Dendritic cell treated with granulocyte-macrophage colony-stimulating factor and Interleukin-4, amounts not matched to agents 40 ng/mL and 50 ng/mL, for 4 days (primary cell): ENCODE measurements around the gene CDC6.

ENCODE experiments used
- H3K27ac Mint-ChIP-seq: one replicate; pipeline ENCODE4 v1.8.0; 2022; ENCODE audit warnings: mild to moderate bottlenecking, mixed read lengths
- H3K27me3 Mint-ChIP-seq: one replicate; pipeline ENCODE4 v1.8.0; 2022; ENCODE audit warnings: mild to moderate bottlenecking, mixed read lengths
- H3K36me3 Mint-ChIP-seq: one replicate; pipeline ENCODE4 v1.8.0; 2022; ENCODE audit warnings: low read depth, mixed read lengths
- H3K4me1 Mint-ChIP-seq: one replicate; pipeline ENCODE4 v1.8.0; 2022; ENCODE audit warnings: low read depth, mixed read lengths
- H3K4me3 Mint-ChIP-seq: one replicate; pipeline ENCODE4 v1.8.0; 2022; ENCODE audit warnings: mild to moderate bottlenecking, moderate library complexity, mixed read lengths
- H3K9me3 Mint-ChIP-seq: one replicate; pipeline ENCODE4 v1.8.0; 2022; ENCODE audit warnings: mixed read lengths
- intact Hi-C: fragments of 100-400 bp; cut with micrococcal nuclease; formaldehyde crosslinking; loops from one replicate; pipeline ENCODE4 v1.15.0; 2022

The CDC6 gene

GRCh38 chr17:40327735-40328385 lies 40.2 kb downstream of the CDC6 start:
- Mint-ChIP-seq H3K27me3 (no peaks in the 10 kb centered on the region), H3K36me3 (peaks cover 43% of the 10 kb centered on the region), H3K27ac (peak overlapping the region; percentile 96), H3K4me3 (peak overlapping the region; percentile 42), H3K4me1 (peaks cover 98% of the 10 kb centered on the region), H3K9me3 (no peaks in the 10 kb centered on the region)
- intact Hi-C loops: no loop called here

GRCh38 chr17:40328386-40328766 lies 40.7 kb downstream of the CDC6 start:
- Mint-ChIP-seq H3K27ac (peak overlapping the region; percentile 96), H3K36me3 (peaks cover 48% of the 10 kb centered on the region), H3K4me1 (peaks cover 98% of the 10 kb centered on the region), H3K27me3 (no peaks in the 10 kb centered on the region), H3K9me3 (no peaks in the 10 kb centered on the region), H3K4me3 (peak overlapping the region; percentile 37)
- intact Hi-C loops: no loop called here

- intact Hi-C loops: no loop called here
- H3K4me3 Mint-ChIP-seq: peak overlapping the region; percentile 32
- no peaks in the 10 kb centered on the region for H3K27me3 Mint-ChIP-seq
Measured at GRCh38 chr17:40329839-40330794, 42.4 kb downstream of the CDC6 start.

GRCh38 chr17:40330850-40331470 lies 43.3 kb downstream of the CDC6 start:
- Mint-ChIP-seq H3K4me1 (peaks cover 98% of the 10 kb centered on the region), H3K27me3 (no peaks in the 10 kb centered on the region), H3K36me3 (peaks cover 61% of the 10 kb centered on the region), H3K4me3 (peak overlapping the region; percentile 32), H3K9me3 (no peaks in the 10 kb centered on the region), H3K27ac (peak overlapping the region; percentile 96)
- intact Hi-C loops: no loop called here

More at GRCh38 chr17:40329839-40330794, 42.4 kb downstream of the CDC6 start:
- H3K36me3 Mint-ChIP-seq: peaks cover 58% of the 10 kb centered on the region
- peak overlapping the region; percentile 96 for H3K27ac Mint-ChIP-seq
- peaks cover 98% of the 10 kb centered on the region for H3K4me1 Mint-ChIP-seq
- H3K9me3 Mint-ChIP-seq: no peaks in the 10 kb centered on the region

DNA sequence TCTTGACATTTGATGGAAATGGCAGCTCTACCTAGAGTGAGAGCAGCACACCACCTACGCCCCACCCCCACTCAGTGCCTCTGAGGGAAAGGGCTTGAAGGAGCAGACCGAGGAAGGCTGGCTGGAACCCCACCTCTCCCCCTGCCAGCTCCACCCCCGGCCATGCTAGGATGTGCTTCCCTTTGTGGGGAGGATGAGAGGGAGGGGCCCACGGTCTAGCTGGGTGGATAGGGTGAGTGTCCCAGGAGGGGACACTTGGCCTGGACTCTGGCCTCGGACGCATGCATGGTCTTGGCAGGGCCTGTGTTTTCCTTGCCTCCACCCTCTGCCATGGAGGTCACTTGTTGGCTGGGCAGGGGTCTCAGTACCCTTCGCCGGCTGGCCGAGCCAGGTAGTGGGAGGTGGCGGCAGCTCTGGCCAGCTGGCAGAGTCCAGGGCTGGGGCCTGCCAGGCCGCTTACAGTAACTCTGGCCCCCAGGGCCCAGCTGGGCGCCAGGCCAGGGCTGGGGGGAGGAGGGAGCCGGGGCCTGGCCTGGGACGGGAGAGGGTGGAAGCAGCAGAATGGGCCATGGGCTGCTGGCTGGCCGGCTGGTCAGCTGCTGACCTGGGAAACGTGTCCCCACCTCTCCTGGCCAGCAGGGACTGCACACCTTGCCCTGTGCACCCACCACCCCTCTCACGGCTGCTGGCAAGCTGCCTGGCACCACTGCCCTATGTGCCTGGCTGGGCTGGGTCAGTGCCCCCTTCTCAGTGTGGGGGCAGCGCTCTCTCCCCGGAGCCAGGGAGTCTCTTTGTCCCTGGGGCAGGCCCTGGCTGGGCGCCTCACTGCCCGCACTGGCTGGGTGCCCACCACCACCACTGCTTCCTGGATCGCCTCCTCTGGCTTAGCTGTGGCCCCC lies 44.3 kb downstream of the CDC6 start:
- H3K4me3 Mint-ChIP-seq: peak overlapping the region; percentile 72

GRCh38 chr17:40333781-40334448 lies 46.2 kb downstream of the CDC6 start:
- peaks cover 69% of the 10 kb centered on the region for H3K36me3 Mint-ChIP-seq

More for the DNA sequence above, 44.3 kb downstream of the CDC6 start:
- Mint-ChIP-seq H3K27ac (peak overlapping the region; percentile 96), H3K27me3 (no peaks in the 10 kb centered on the region), H3K4me1 (peaks cover 97% of the 10 kb centered on the region), H3K36me3 (peaks cover 61% of the 10 kb centered on the region), H3K9me3 (no peaks in the 10 kb centered on the region)
- intact Hi-C loops: no loop called here

DNA sequence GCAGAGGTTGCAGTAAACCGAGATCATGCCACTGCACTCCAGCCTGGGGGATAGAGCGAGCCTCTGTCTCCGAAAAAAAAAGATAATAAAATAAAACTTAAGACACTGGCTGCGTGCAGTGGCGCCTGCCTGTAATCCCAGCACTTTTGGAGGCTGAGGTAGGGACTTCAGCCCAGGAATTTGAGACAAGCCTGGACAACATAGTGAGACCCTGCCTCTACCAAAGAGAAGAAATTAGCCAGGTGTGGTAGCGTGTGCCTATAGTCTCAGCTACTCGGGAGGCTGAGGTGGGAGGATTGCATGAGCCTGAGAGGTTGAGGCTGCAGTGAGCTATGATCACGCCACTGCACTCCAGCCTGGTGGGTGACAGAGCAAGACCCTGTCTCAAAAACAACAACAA lies 47.9 kb downstream of the CDC6 start:
- peak overlapping the region; percentile 96 for H3K27ac Mint-ChIP-seq
- H3K27me3 Mint-ChIP-seq: no peaks in the 10 kb centered on the region
- no peaks in the 10 kb centered on the region for H3K9me3 Mint-ChIP-seq
- no peak overlapping the region for H3K4me3 Mint-ChIP-seq
- peaks cover 99% of the 10 kb centered on the region for H3K4me1 Mint-ChIP-seq
- intact Hi-C loops: no loop called here
- peaks cover 77% of the 10 kb centered on the region for H3K36me3 Mint-ChIP-seq

More at GRCh38 chr17:40333781-40334448, 46.2 kb downstream of the CDC6 start:
- peaks cover 97% of the 10 kb centered on the region for H3K4me1 Mint-ChIP-seq
- no peaks in the 10 kb centered on the region for H3K9me3 Mint-ChIP-seq
- H3K27ac Mint-ChIP-seq: peak overlapping the region; percentile 96
- intact Hi-C loops: no loop called here
- peak overlapping the region; percentile 39 for H3K4me3 Mint-ChIP-seq
- no peaks in the 10 kb centered on the region for H3K27me3 Mint-ChIP-seq

DNA sequence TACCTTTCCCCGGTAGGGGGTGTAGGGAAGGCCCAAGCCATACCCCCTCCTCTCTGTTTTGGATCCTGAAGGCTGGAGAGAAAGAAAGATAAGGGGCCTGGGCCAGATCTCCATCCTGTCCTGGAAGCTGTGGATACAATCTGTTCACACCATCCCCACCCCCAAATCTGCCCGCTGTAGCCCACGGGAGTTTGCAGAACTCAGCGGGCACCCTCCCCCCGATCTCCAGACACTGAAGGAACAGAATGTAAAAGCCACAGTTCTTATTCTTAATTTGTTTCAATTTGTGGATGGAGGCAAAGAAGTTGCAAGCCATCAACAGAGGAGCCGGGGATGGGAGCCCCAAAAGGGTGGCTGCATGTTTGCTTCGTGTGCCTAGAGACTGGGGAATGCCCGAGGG lies 49.7 kb downstream of the CDC6 start:
- H3K9me3 Mint-ChIP-seq: no peaks in the 10 kb centered on the region
- peaks cover 69% of the 10 kb centered on the region for H3K36me3 Mint-ChIP-seq

DNA sequence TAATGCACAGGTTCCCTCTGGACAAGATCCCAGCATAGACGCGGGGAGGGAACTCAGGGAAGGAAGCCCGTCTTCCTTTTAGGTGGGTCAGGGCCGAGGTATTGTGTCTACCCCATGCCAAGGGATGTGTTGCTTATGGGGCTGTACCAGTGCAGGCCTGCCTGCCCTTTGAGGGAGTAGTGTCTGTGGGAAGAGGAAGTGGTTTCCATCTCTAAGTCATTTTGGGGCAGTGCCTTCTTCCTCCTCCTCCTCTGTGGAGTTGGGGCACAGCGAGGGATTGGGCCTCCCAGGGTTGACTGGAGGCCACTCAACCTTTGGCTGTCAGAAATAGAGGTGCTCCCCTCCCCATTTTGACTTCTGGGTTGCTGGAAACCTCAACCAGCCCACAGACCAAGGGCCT lies 50.4 kb downstream of the CDC6 start:
- H3K27me3 Mint-ChIP-seq: no peaks in the 10 kb centered on the region
- H3K9me3 Mint-ChIP-seq: no peaks in the 10 kb centered on the region
- intact Hi-C loops: no loop called here
- peaks cover 90% of the 10 kb centered on the region for H3K4me1 Mint-ChIP-seq
- H3K27ac Mint-ChIP-seq: peak overlapping the region; percentile 51
- no peak overlapping the region for H3K4me3 Mint-ChIP-seq
- H3K36me3 Mint-ChIP-seq: peaks cover 69% of the 10 kb centered on the region

More for the DNA sequence above, 49.7 kb downstream of the CDC6 start:
- intact Hi-C loops: no loop called here
- H3K4me3 Mint-ChIP-seq: no peak overlapping the region
- H3K4me1 Mint-ChIP-seq: peaks cover 90% of the 10 kb centered on the region
- H3K27ac Mint-ChIP-seq: no peak overlapping the region
- H3K27me3 Mint-ChIP-seq: no peaks in the 10 kb centered on the region

GRCh38 chr17:40338941-40339649 lies 51.4 kb downstream of the CDC6 start:
- peak overlapping the region; percentile 10 for H3K4me3 Mint-ChIP-seq
- H3K36me3 Mint-ChIP-seq: peaks cover 72% of the 10 kb centered on the region
- peak overlapping the region; percentile 91 for H3K27ac Mint-ChIP-seq
- H3K9me3 Mint-ChIP-seq: no peaks in the 10 kb centered on the region
- intact Hi-C loops: no loop called here
- no peaks in the 10 kb centered on the region for H3K27me3 Mint-ChIP-seq
- peaks cover 90% of the 10 kb centered on the region for H3K4me1 Mint-ChIP-seq

GRCh38 chr17:40340327-40340726 lies 52.6 kb downstream of the CDC6 start:
- peak overlapping the region; percentile 7 for H3K4me3 Mint-ChIP-seq
- H3K27me3 Mint-ChIP-seq: no peaks in the 10 kb centered on the region
- intact Hi-C loops: no loop called here
- H3K27ac Mint-ChIP-seq: peak overlapping the region; percentile 91
- H3K9me3 Mint-ChIP-seq: no peaks in the 10 kb centered on the region
- H3K4me1 Mint-ChIP-seq: peaks cover 90% of the 10 kb centered on the region
- H3K36me3 Mint-ChIP-seq: peaks cover 77% of the 10 kb centered on the region
